ENCODE data around the gene PCNX3.
A peak's percentile ranks its signal among the peaks of the same experiment; 100 is the strongest.
"Not testable (repeated sequence)": the region's sequence is repeated elsewhere in the genome, so short reads cannot be mapped to it uniquely, and the experiment has no call there.

Gene PCNX3

GRCh38 chr11:65653229-65654225 is 38.0 kb downstream of the PCNX3 start:
- in situ Hi-C loops (cut with HindIII; ENCODE audit: low pct_unique_long_range_greater_than_20kb, low sequenced_read_pairs), result no loop called here
- no peak for TF ChIP-seq JUND (IDR thresholded peaks at IDR 0.05; ENCODE audit: low read depth)
- no peak for DNase-seq (ENCODE audit: low read depth in 1 of 2, low spot score in 1 of 2)

- in situ Hi-C loops (cut with HindIII; ENCODE audit: low pct_unique_long_range_greater_than_20kb, low sequenced_read_pairs), result no loop called here
- no peak for DNase-seq (ENCODE audit: low read depth in 1 of 2, low spot score in 1 of 2)
These were observed 39.1 kb downstream of the PCNX3 start for GRCh38 chr11:65654375-65655349.

GRCh38 chr11:65655570-65656332 is 40.2 kb downstream of the PCNX3 start:
- in situ Hi-C loops (cut with HindIII; ENCODE audit: low pct_unique_long_range_greater_than_20kb, low sequenced_read_pairs), result no loop called here
- no peak for TF ChIP-seq JUND (IDR thresholded peaks at IDR 0.05; ENCODE audit: low read depth)
- no peak for DNase-seq (ENCODE audit: low read depth in 1 of 2, low spot score in 1 of 2)

More at GRCh38 chr11:65654375-65655349, 39.1 kb downstream of the PCNX3 start:
- no peak for TF ChIP-seq JUND (IDR thresholded peaks at IDR 0.05; ENCODE audit: low read depth)

- DNase-seq (ENCODE audit: low read depth in 1 of 2, low spot score in 1 of 2), result no peak
- no peak for TF ChIP-seq JUND (IDR thresholded peaks at IDR 0.05; ENCODE audit: low read depth)
- in situ Hi-C loops (cut with HindIII; ENCODE audit: low pct_unique_long_range_greater_than_20kb, low sequenced_read_pairs), result no loop called here
These were observed 41.9 kb downstream of the PCNX3 start for GRCh38 chr11:65657426-65657825.

- DNase-seq (ENCODE audit: low read depth in 1 of 2, low spot score in 1 of 2), result no peak
- no peak for TF ChIP-seq JUND (IDR thresholded peaks at IDR 0.05; ENCODE audit: low read depth)
- in situ Hi-C loops (cut with HindIII; ENCODE audit: low pct_unique_long_range_greater_than_20kb, low sequenced_read_pairs), result no loop called here
These were observed 42.8 kb downstream of the PCNX3 start for GRCh38 chr11:65658174-65659021.

- in situ Hi-C loops (cut with HindIII; ENCODE audit: low pct_unique_long_range_greater_than_20kb, low sequenced_read_pairs), result no loop called here
- TF ChIP-seq JUND (IDR thresholded peaks at IDR 0.05; ENCODE audit: low read depth), result no peak
These were observed 44.5 kb downstream of the PCNX3 start for GRCh38 chr11:65660038-65660437.

GRCh38 chr11:65660908-65661307 is 45.3 kb downstream of the PCNX3 start:
- in situ Hi-C loops (cut with HindIII; ENCODE audit: low pct_unique_long_range_greater_than_20kb, low sequenced_read_pairs); DNase-seq (ENCODE audit: low read depth in 1 of 2, low spot score in 1 of 2): not testable (repeated sequence)

More at GRCh38 chr11:65660038-65660437, 44.5 kb downstream of the PCNX3 start:
- no peak for DNase-seq (ENCODE audit: low read depth in 1 of 2, low spot score in 1 of 2)

GRCh38 chr11:65661599-65662246 is 46.1 kb downstream of the PCNX3 start:
- TF ChIP-seq JUND (IDR thresholded peaks at IDR 0.05; ENCODE audit: low read depth), result no peak
- DNase-seq (ENCODE audit: low read depth in 1 of 2, low spot score in 1 of 2), result no peak
- in situ Hi-C loops (cut with HindIII; ENCODE audit: low pct_unique_long_range_greater_than_20kb, low sequenced_read_pairs), result no loop called here

- DNase-seq (ENCODE audit: low read depth in 1 of 2, low spot score in 1 of 2), result no peak
These were observed 46.7 kb downstream of the PCNX3 start for GRCh38 chr11:65662247-65662798.

GRCh38 chr11:65662799-65663638 is 47.4 kb downstream of the PCNX3 start, which contains the start of gene RELA:
Gene RELA (minus strand): TSS chr11:65662916. CDS start chr11:65662832, 84 bp downstream.
- no peak; the same call in 1 of the 2 replicates for TF ChIP-seq JUND (IDR thresholded peaks at IDR 0.05; ENCODE audit: low read depth)
- in situ Hi-C loops (cut with HindIII; ENCODE audit: low pct_unique_long_range_greater_than_20kb, low sequenced_read_pairs), result no loop called here
- peak; percentile 88 to 95 for DNase-seq (ENCODE audit: low read depth in 1 of 2, low spot score in 1 of 2)

More at GRCh38 chr11:65662247-65662798, 46.7 kb downstream of the PCNX3 start:
- in situ Hi-C loops (cut with HindIII; ENCODE audit: low pct_unique_long_range_greater_than_20kb, low sequenced_read_pairs), result no loop called here
- no peak for TF ChIP-seq JUND (IDR thresholded peaks at IDR 0.05; ENCODE audit: low read depth)
